ENCODE results near the gene SLC39A5. TPM values are rescaled to one million over a fixed set of nuclear protein-coding genes. Genes with fewer than 3 reads are reported as not detected.

Gene SLC39A5
- total and polyA plus RNA-seq, 2 of the 13 experiments (the other 11 are each of a cell fraction or from before 2014, with no cell fraction given) = 59.7 to 101 TPM

GRCh38 chr12:56189918-56190694, 39.7 kb upstream of the SLC39A5 start (continued):
- peak; percentile 96 to 100 for TF ChIP-seq HMGXB4 (CRISPR knock-in tag; IDR thresholded peaks at IDR 0.05; ENCODE audit: borderline replicate concordance in 1 of 2, low read depth in 1 of 2)
- no peak for TF ChIP-seq ZSCAN30 (CRISPR knock-in tag; IDR thresholded peaks at IDR 0.05)
- no peak for TF ChIP-seq IKZF1 (IDR thresholded peaks at IDR 0.05)
- no peak for TF ChIP-seq ZNF296 (CRISPR knock-in tag; conservative IDR thresholded peaks at IDR 0.05)
- peak; percentile 35; the same call in 1 of the 2 replicates for TF ChIP-seq SRY (CRISPR knock-in tag; IDR thresholded peaks at IDR 0.05)
- TF ChIP-seq ZNF614 (CRISPR knock-in tag; IDR thresholded peaks at IDR 0.05; ENCODE audit: borderline replicate concordance) = no peak
- TF ChIP-seq ZSCAN29 (CRISPR knock-in tag; conservative IDR thresholded peaks at IDR 0.05) = peak; percentile 91
- no peak for TF ChIP-seq ZNF816 (CRISPR knock-in tag; IDR thresholded peaks at IDR 0.05; ENCODE audit: borderline replicate concordance)
- no peak for TF ChIP-seq ZNF430 (CRISPR knock-in tag; IDR thresholded peaks at IDR 0.05)
- peak; percentile 41; the same call in 1 of the 2 replicates for TF ChIP-seq ZNF678 (CRISPR knock-in tag; IDR thresholded peaks at IDR 0.05)
- no peak for TF ChIP-seq NCOA5 (CRISPR knock-in tag; IDR thresholded peaks at IDR 0.05)
- no peak for TF ChIP-seq ZNF30 (CRISPR knock-in tag; IDR thresholded peaks at IDR 0.05)
- TF ChIP-seq FLYWCH1 (CRISPR knock-in tag; IDR thresholded peaks at IDR 0.05) = no peak
- TF ChIP-seq ZNF576 (CRISPR knock-in tag; IDR thresholded peaks at IDR 0.05) = no peak
- TF ChIP-seq BHLHE40 (IDR thresholded peaks at IDR 0.05; ENCODE audit: low read length) = no peak
- TF ChIP-seq NCOA2 (CRISPR knock-in tag; IDR thresholded peaks at IDR 0.05) = peak; percentile 47; the same call in 1 of the 2 replicates
- peak; percentile 36; the same call in 1 of the 2 replicates for TF ChIP-seq ZFP1 (CRISPR knock-in tag; IDR thresholded peaks at IDR 0.05)
- no peak for TF ChIP-seq CREB3 (CRISPR knock-in tag; IDR thresholded peaks at IDR 0.05)
- no peak for TF ChIP-seq FOXO4 (CRISPR knock-in tag; conservative IDR thresholded peaks at IDR 0.05)
- TF ChIP-seq ZNF776 (CRISPR knock-in tag; IDR thresholded peaks at IDR 0.05) = no peak; the same call in 1 of the 2 replicates
- peak; percentile 68 for TF ChIP-seq CBX1 (IDR thresholded peaks at IDR 0.05; ENCODE audit: low read depth)
- TF ChIP-seq ZNF180 (CRISPR knock-in tag; IDR thresholded peaks at IDR 0.05; ENCODE audit: borderline replicate concordance, low read depth) = no peak
- TF ChIP-seq PRMT3 (CRISPR knock-in tag; IDR thresholded peaks at IDR 0.05; ENCODE audit: borderline replicate concordance, low read depth) = no peak
- no peak for TF ChIP-seq ZNF572 (CRISPR knock-in tag; IDR thresholded peaks at IDR 0.05)
- no peak for TF ChIP-seq NFIB (CRISPR knock-in tag; IDR thresholded peaks at IDR 0.05; ENCODE audit: borderline replicate concordance)

Data from HepG2 (cell line).